ENCODE results near the gene THSD4. TPM values are rescaled to one million over a fixed set of nuclear protein-coding genes. Genes with fewer than 3 reads are reported as not detected.
A peak's percentile ranks its signal among the peaks of the same experiment; 100 is the strongest.

THSD4 gene
- total and polyA plus RNA-seq, 2 of the 4 experiments (the other 2 are of a cell fraction) = 25.5 to 31.1 TPM

- TF ChIP-seq ELK1 (IDR thresholded peaks at IDR 0.05; ENCODE audit: borderline replicate concordance, low read depth, low read length) = no peak
Measured at GRCh38 chr15:71386448-71387236, 271.4 kb downstream of the THSD4 start (continued).

- ATAC-seq (ENCODE audit: low read depth) (peak; percentile 63), DNase-seq (no peak)
- H4K8ac ChIP-seq (ENCODE audit: low read depth in 2 of 2, low read length in 2 of 2) = no peak overlapping the region; a peak in 1 of 4 replicates
- peak overlapping the region; percentile 24; the same call in 1 of the 2 replicates for H3K23ac ChIP-seq (ENCODE audit: low read depth, low read length)
- H2AK9ac ChIP-seq (replicated peaks; ENCODE audit: low read depth, low read length, poor library complexity) = no peak overlapping the region
- H4K5ac ChIP-seq (ENCODE audit: low read depth, low read length) = peak overlapping the region; percentile 84
- in situ Hi-C loops (cut with MboI; ENCODE audit: low sequenced_read_pairs) = no loop called here
- intact Hi-C loops (cut with micrococcal nuclease) = loop anchor here (2.0 to 5.0 kb wide), 2 partner anchors 264 to 413 kb away; no protein-coding TSS in a partner anchor
- peak overlapping the region; percentile 58 for H3K4ac ChIP-seq (ENCODE audit: low read depth, low read length)
- no peak overlapping the region for H2AK5ac ChIP-seq (ENCODE audit: low read depth, low read length)
- H2BK120ac ChIP-seq (ENCODE audit: low read depth, low read length) = peak overlapping the region; percentile 22; the same call in 1 of the 2 replicates
- H3K18ac ChIP-seq (ENCODE audit: low read depth, low read length) = peak overlapping the region; percentile 67; the same call in 1 of the 2 replicates
- peak overlapping the region; percentile 30 for H2BK5ac ChIP-seq (ENCODE audit: low read depth, low read length, poor library complexity, severe bottlenecking)
- peak overlapping the region; percentile 69 for H3K4me2 ChIP-seq (ENCODE audit: low read depth, low read length)
- no TSS peak for BruUV-seq (replicated peaks)
- peak overlapping the region; percentile 71; the same call in 1 of the 2 replicates for H3K27ac ChIP-seq (ENCODE audit: insufficient read depth, low read length)
- TF ChIP-seq MAZ (IDR thresholded peaks at IDR 0.05; ENCODE audit: borderline replicate concordance, low read depth, low read length) (no peak), POLR2A (IDR thresholded peaks at IDR 0.05; ENCODE audit: low read depth, low read length) (no peak), CHD1 (IDR thresholded peaks at IDR 0.05; ENCODE audit: low read depth, low read length) (no peak), MAFK (IDR thresholded peaks at IDR 0.05; ENCODE audit: low read depth, low read length) (no peak), ELK1 (IDR thresholded peaks at IDR 0.05; ENCODE audit: borderline replicate concordance, low read depth, low read length) (no peak), NFE2L2 (IDR thresholded peaks at IDR 0.05; ENCODE audit: low read depth, low read length) (no peak), RFX5 (IDR thresholded peaks at IDR 0.05; ENCODE audit: low read depth, low read length) (no peak), MXI1 (IDR thresholded peaks at IDR 0.05; ENCODE audit: borderline replicate concordance, low read depth, low read length) (no peak), USF2 (IDR thresholded peaks at IDR 0.05; ENCODE audit: low read depth, low read length) (no peak), CEBPB (IDR thresholded peaks at IDR 0.05; ENCODE audit: low read depth, low read length) (no peak)
- no peaks in the 10 kb centered on the region for H3K36me3 ChIP-seq (ENCODE audit: control insufficient read depth, insufficient read depth, low read length)
- peak overlapping the region; percentile 11; the same call in 1 of the 2 replicates for H3K56ac ChIP-seq (ENCODE audit: extremely low read depth, insufficient read depth, low read length)
- peak overlapping the region; percentile 57; the same call in 1 of the 2 replicates for H4K91ac ChIP-seq (ENCODE audit: insufficient read depth, low read depth, low read length)
- H3K4me1 ChIP-seq (ENCODE audit: control insufficient read depth, insufficient read depth, low read length) = peaks cover 16% of the 10 kb centered on the region
- H3K4me3 ChIP-seq (ENCODE audit: insufficient read depth, low read depth, low read length) = no peak overlapping the region
- H3K9me1 ChIP-seq (ENCODE audit: insufficient read depth, low read length) = no peaks in the 10 kb centered on the region
- WGBS, 2 experiments (ENCODE audit: extremely low coverage in 2 of 2, insufficient read length in 1 of 2) = no CpG with 5 or more reads among the region's 1 CpG
- H2BK15ac ChIP-seq (ENCODE audit: low read depth, low read length) = no peak overlapping the region
- H2AFZ ChIP-seq (replicated peaks; ENCODE audit: low read length, poor library complexity) = no peak overlapping the region
- dilution Hi-C loops (cut with HindIII; ENCODE audit: low sequenced_read_pairs, unreplicated experiment) = no loop called here
- no peaks in the 10 kb centered on the region for H4K20me1 ChIP-seq (ENCODE audit: insufficient read depth, low read length)
- POLR2A ChIA-PET (ENCODE audit: unreplicated experiment) = no interaction called here
- no peak overlapping the region for H3K14ac ChIP-seq (replicated peaks; ENCODE audit: low read depth, low read length)
- peak overlapping the region; percentile 49 for H3K9ac ChIP-seq (ENCODE audit: low read depth, low read length)
- CTCF ChIA-PET = interaction anchor here (0.6 to 1.5 kb wide), 4 partner anchors 12 to 279 kb away, joined by 3 to 6 read pairs (median 3); no protein-coding TSS in a partner anchor
- no peak overlapping the region; the same call in 1 of the 2 replicates for H2BK20ac ChIP-seq (ENCODE audit: low read depth, low read length)
- no peaks in the 10 kb centered on the region for H3K27me3 ChIP-seq (ENCODE audit: control insufficient read depth, insufficient read depth, low read length)
- peaks cover 3 to 5% of the 10 kb centered on the region in 2 experiments; a peak in 3 of 4 replicates for H3K79me1 ChIP-seq (ENCODE audit: low read depth in 1 of 2, low read length in 2 of 2)
- no peaks in the 10 kb centered on the region for H3K9me3 ChIP-seq (ENCODE audit: control insufficient read depth, insufficient read depth, low read length)
Measured at GRCh38 chr15:71387810-71388209, 272.5 kb downstream of the THSD4 start.

Data from IMR-90 (cell line).